Esophagus muscularis mucosa (tissue), 4 donors: ENCODE results near the gene SH3BP5. TPM values are rescaled to one million over a fixed set of nuclear protein-coding genes. Genes with fewer than 3 reads are reported as not detected.

Experiments
- DNase-seq: peaks from one replicate; pipeline ENCODE4 v3.0.0-alpha.2; 2017; ENCODE audit errors: extremely low spot score
- H3K27ac ChIP-seq, 4 donors: fragments of 200-600 bp; sonication (generic); replicated peaks in 1 of 4; 1 replicate in 3 of 4; 2 replicates in 1 of 4; pipeline ENCODE4 v1.5.1; 2016 to 2019; ENCODE audit warnings: mild to moderate bottlenecking in 1 of 4
- H3K27me3 ChIP-seq, 4 donors: fragments of 200-600 bp; sonication (generic); one replicate each; pipeline versions ENCODE4 v1.5.1 to v1.6.0; 2016 to 2019
- H3K36me3 ChIP-seq, 4 donors: fragments of 200-600 bp; sonication (generic); one replicate each; pipeline ENCODE4 v1.5.1; 2016 to 2019
- H3K4me1 ChIP-seq, 4 donors: fragments of 200-600 bp; sonication (generic); one replicate each; pipeline ENCODE4 v1.5.1; 2016 to 2019
- H3K4me3 ChIP-seq, 4 donors: fragments of 200-600 bp; sonication (generic); 1 replicate in 2 of 4; 2 replicates in 2 of 4; pipeline ENCODE4 v1.5.1; 2016 to 2019; ENCODE audit warnings: mild to moderate bottlenecking in 4 of 4, moderate library complexity in 1 of 4
- H3K9me3 ChIP-seq, 4 donors: fragments of 200-600 bp; sonication (generic); 1 replicate in 3 of 4; 2 replicates in 1 of 4; pipeline ENCODE4 v1.5.1; 2016 to 2019
- CTCF ChIP-seq, 3 experiments: fragments of 200-600 bp in 2 of 3; fragments of 450-650 bp in 1 of 3; sonication (generic) in 2 of 3; IDR thresholded peaks; one replicate each; pipeline ENCODE4 v1.5.1; 2017 to 2019; ENCODE audit warnings: antibody characterized with exemption in 3 of 3, mild to moderate bottlenecking in 2 of 3, moderate library complexity in 1 of 3
- EP300 ChIP-seq: sonication (generic); formaldehyde crosslinking; IDR thresholded peaks from one replicate; pipeline ENCODE4 v1.6.1; 2017; ENCODE audit warnings: antibody characterized with exemption
- POLR2A ChIP-seq: fragments of 450-650 bp; IDR thresholded peaks from one replicate; pipeline ENCODE4 v1.6.1; 2017; ENCODE audit warnings: antibody characterized with exemption, moderate library complexity, mild to moderate bottlenecking, low read depth
- POLR2AphosphoS5 ChIP-seq, 2 donors: sonication (generic); formaldehyde crosslinking; IDR thresholded peaks; one replicate each; pipeline ENCODE4 v1.6.1; 2017; ENCODE audit warnings: antibody characterized with exemption in 2 of 2
- WGBS: methylation state at CpG from one replicate; pipeline ENCODE4 v1.1.5; 2018; 5-methylcytosine and 5-hydroxymethylcytosine counted together
- intact Hi-C: fragments of 100-400 bp; cut with DNase I; formaldehyde crosslinking; loops from one replicate; pipeline ENCODE4 v1.15.1; 2023
- total RNA-seq, 4 donors: library from RNA; depleted of rRNA; stranded (reverse); fragments of >200 nt; gene quantifications; one replicate each; pipeline versions ENCODE4 v1.1.0 to v1.2.1, GENCODE V29; 2016

SH3BP5 gene
- total RNA-seq, 4 donors from 2014 or later, result 26.2 to 56.5 (median 38.2) TPM

- no peak overlapping the region for H3K27ac ChIP-seq
- WGBS, result 92% methylated on average over 1 of the region's 1 CpG
Measured at GRCh38 chr3:15283702-15284101, 48.7 kb downstream of the SH3BP5 start.

GRCh38 chr3:15281817-15282216 lies 50.6 kb downstream of the SH3BP5 start:
- H3K9me3 ChIP-seq, result no peaks in the 10 kb centered on the region
- WGBS, result over 99% methylated on average over 9 of the region's 9 CpGs
- intact Hi-C loops, result no loop called here
- DNase-seq, result no peak
- TF ChIP-seq POLR2AphosphoS5 (IDR thresholded peaks at IDR 0.05) (no peak), POLR2A (no peak), CTCF (IDR thresholded peaks at IDR 0.05) (no peak), EP300 (no peak)
- H3K4me3 ChIP-seq, result no peak overlapping the region
- H3K27me3 ChIP-seq, result no peaks in the 10 kb centered on the region
- H3K4me1 ChIP-seq, result peaks cover 0 to 28% (median 8%) of the 10 kb centered on the region in 4 donors
- H3K27ac ChIP-seq, result no peak overlapping the region
- no peaks in the 10 kb centered on the region for H3K36me3 ChIP-seq

More at GRCh38 chr3:15283702-15284101, 48.7 kb downstream of the SH3BP5 start:
- Histone ChIP-seq H3K4me3 (no peak overlapping the region), H3K9me3 (no peaks in the 10 kb centered on the region), H3K4me1 (peaks cover 11 to 46% (median 24%) of the 10 kb centered on the region in 4 donors), H3K27me3 (no peaks in the 10 kb centered on the region), H3K36me3 (no peaks in the 10 kb centered on the region)
- DNase-seq, result no peak
- intact Hi-C loops, result no loop called here
- no peak for TF ChIP-seq POLR2A
- TF ChIP-seq CTCF (IDR thresholded peaks at IDR 0.05), result no peak
- TF ChIP-seq POLR2AphosphoS5 (IDR thresholded peaks at IDR 0.05), result no peak
- TF ChIP-seq EP300, result no peak

GRCh38 chr3:15280853-15281532 lies 51.4 kb downstream of the SH3BP5 start:
- TF ChIP-seq POLR2AphosphoS5 (IDR thresholded peaks at IDR 0.05), result no peak
- TF ChIP-seq CTCF (IDR thresholded peaks at IDR 0.05), result no peak
- no peak for TF ChIP-seq EP300
- TF ChIP-seq POLR2A, result no peak
- DNase-seq, result no peak
- Histone ChIP-seq H3K4me1 (peaks cover 0 to 21% (median 8%) of the 10 kb centered on the region in 4 donors), H3K27ac (no peak overlapping the region), H3K27me3 (no peaks in the 10 kb centered on the region), H3K4me3 (no peak overlapping the region), H3K36me3 (no peaks in the 10 kb centered on the region), H3K9me3 (no peaks in the 10 kb centered on the region)
- 96% methylated on average over 10 of the region's 10 CpGs for WGBS
- intact Hi-C loops, result no loop called here

GRCh38 chr3:15279671-15280402 lies 52.5 kb downstream of the SH3BP5 start:
- DNase-seq, result no peak
- Histone ChIP-seq H3K36me3 (no peaks in the 10 kb centered on the region), H3K4me1 (peaks cover 0 to 16% (median 9%) of the 10 kb centered on the region in 4 donors), H3K4me3 (no peak overlapping the region), H3K27me3 (no peaks in the 10 kb centered on the region), H3K27ac (no peak overlapping the region), H3K9me3 (no peaks in the 10 kb centered on the region)
- TF ChIP-seq POLR2AphosphoS5 (IDR thresholded peaks at IDR 0.05) (no peak), EP300 (no peak), POLR2A (no peak), CTCF (IDR thresholded peaks at IDR 0.05) (no peak)
- WGBS, result 77% methylated on average over 9 of the region's 12 CpGs
- intact Hi-C loops, result no loop called here
